HG03025 (cell line): ENCODE results near the gene DHX58.

Source experiments
- ATAC-seq: cut with Tn5 transposase; IDR thresholded peaks from one replicate; pipeline ENCODE4 v1.9.1; 2021; ENCODE audit warnings: mild to moderate bottlenecking, moderate library complexity; ENCODE audit not compliant: unreplicated experiment, low FRiP score

DHX58 gene

GRCh38 chr17:42130310-42130936 lies 17.9 kb upstream of the DHX58 start:
- ATAC-seq, result no peak

GRCh38 chr17:42129109-42129837 lies 16.8 kb upstream of the DHX58 start:
- no peak for ATAC-seq

- ATAC-seq, result no peak
Observed at GRCh38 chr17:42127414-42127813, 14.9 kb upstream of the DHX58 start.

- no peak for ATAC-seq
Observed at GRCh38 chr17:42126836-42127235, 14.3 kb upstream of the DHX58 start.

GRCh38 chr17:42125565-42125964 lies 13.1 kb upstream of the DHX58 start:
- ATAC-seq, result no peak

GRCh38 chr17:42124256-42124655 lies 11.7 kb upstream of the DHX58 start:
- ATAC-seq, result no peak

GRCh38 chr17:42122371-42123303 lies 10.1 kb upstream of the DHX58 start, which contains the start of gene HSPB9:
Gene HSPB9 (plus strand): TSS chr17:42122804. CDS start chr17:42122851, 47 bp downstream.
- no peak for ATAC-seq

- peak; percentile 49 for ATAC-seq
Observed at GRCh38 chr17:42120770-42121769, 8.6 kb upstream of the DHX58 start, which contains the start of gene KAT2A. Gene KAT2A (minus strand): TSS chr17:42121367. CDS start chr17:42121304, 63 bp downstream.

- no peak for ATAC-seq
Observed at GRCh38 chr17:42120161-42120769, 7.8 kb upstream of the DHX58 start.

GRCh38 chr17:42119301-42119700 lies 6.8 kb upstream of the DHX58 start:
- ATAC-seq, result no peak

- no peak for ATAC-seq
Observed at GRCh38 chr17:42118545-42118944, 6.0 kb upstream of the DHX58 start.

GRCh38 chr17:42118126-42118510 lies 5.6 kb upstream of the DHX58 start:
- no peak for ATAC-seq

GRCh38 chr17:42117397-42118125 lies 5.0 kb upstream of the DHX58 start:
- no peak for ATAC-seq

- no peak for ATAC-seq
Observed at GRCh38 chr17:42116705-42117396, 4.3 kb upstream of the DHX58 start.

GRCh38 chr17:42114118-42114517 lies 1.6 kb upstream of the DHX58 start:
- ATAC-seq, result no peak

- no peak for ATAC-seq
Observed at GRCh38 chr17:42113293-42114069, 967 bp upstream of the DHX58 start.

GRCh38 chr17:42111871-42112551 lies 503 bp downstream of the DHX58 start:
- ATAC-seq, result no peak
